ENCODE results near the gene TRIP11. TPM values are rescaled to one million over a fixed set of nuclear protein-coding genes. Genes with fewer than 3 reads are reported as not detected.

The TRIP11 gene
- total RNA-seq (10 to 100 TPM; 52.7 to 58.3 (median 54.8) TPM), total RNA-seq (50.9 to 170 (median 91.4) reads per million in 29 experiments)
- total RNA-seq (2013), result 53.5 TPM

DNA sequence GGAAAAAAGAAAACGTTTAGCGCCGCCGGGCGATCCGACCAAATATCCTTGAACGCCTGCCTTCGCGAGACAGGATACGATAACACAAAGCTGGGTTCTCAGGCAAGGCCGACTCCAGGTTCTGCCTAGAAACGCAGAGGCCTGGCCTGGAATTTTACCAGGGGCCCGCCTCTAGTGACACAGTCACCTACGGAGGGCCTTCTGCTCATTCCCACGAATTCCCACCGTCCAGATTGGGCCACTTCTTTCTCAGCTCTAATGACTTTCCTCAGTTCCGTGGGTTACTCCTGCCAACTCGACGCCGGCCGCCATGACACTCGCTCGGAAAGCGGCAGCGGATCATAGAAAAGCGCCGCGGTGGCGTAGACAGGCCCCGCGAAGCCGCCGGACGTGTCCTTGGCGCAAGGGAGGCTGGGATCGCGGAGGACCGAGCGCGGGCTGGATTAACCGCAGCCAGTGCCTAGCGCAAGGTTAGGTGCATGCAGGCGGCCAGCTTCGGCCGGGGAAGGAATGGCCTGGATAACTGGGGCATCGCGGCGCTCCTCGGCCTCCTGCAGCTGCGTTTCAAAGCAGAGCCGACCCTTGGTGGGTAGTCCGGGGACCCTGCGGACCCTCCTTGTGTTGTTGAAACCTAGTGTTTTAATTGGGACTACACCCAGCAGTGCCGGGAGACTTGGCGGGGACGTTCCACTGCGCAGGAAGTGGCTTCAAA, at the start of gene TRIP11:
TRIP11 (minus strand) TSS at position 341 of the 712 bp plus-strand sequence. CDS start 374 bp downstream, outside the sequence.
- Histone ChIP-seq H3K36me3 (ENCODE audit: control insufficient read depth in 2 of 2, extremely low read depth in 1 of 2, insufficient read depth in 1 of 2, low read length in 1 of 2) (peaks cover 0 to 2% of the 10 kb centered on the region in 2 donors), H3K27me3 (replicated peaks in 1 of 2; ENCODE audit: control insufficient read depth in 2 of 2, extremely low read depth in 1 of 2, insufficient read depth in 2 of 2, low read length in 1 of 2) (no peaks in the 10 kb centered on the region), H3K4me1 (ENCODE audit: control insufficient read depth in 1 of 2, extremely low read depth in 1 of 2, insufficient read depth in 2 of 2, low read length in 2 of 2) (peaks cover 22 to 26% of the 10 kb centered on the region in 2 experiments), H3K27ac (ENCODE audit: low read length) (peak within 1 kb of the TSS; percentile 90), H3K4me3 (ENCODE audit: control insufficient read depth in 1 of 2, extremely low read depth in 1 of 2, low read length in 1 of 2) (peak within 1 kb of the TSS; percentile 73 to 84), H3K9me3 (no peaks in the 10 kb centered on the region)
- Mint-ChIP-seq H3K4me1 (peaks cover 44 to 57% (median 53%) of the 10 kb centered on the region in 3 donors), H3K4me3 (peak within 1 kb of the TSS; percentile 97 to 100 (median 98)), H3K36me3 (peaks cover 13% of the 10 kb centered on the region), H3K9me3 (no peaks in the 10 kb centered on the region), H3K27me3 (no peaks in the 10 kb centered on the region), H3K27ac (peak within 1 kb of the TSS; percentile 97)
- ChIA-PET POLR2A (interaction anchor here (0.6 to 2.2 kb wide), 9 partner anchors 12 to 689 kb away, joined by 3 to 14 read pairs (median 4); partner anchors contain the start of genes CPSF2 (in 2 of the 2), NDUFB1 (in 2 of the 2) and ATXN3 (in 1 of the 2)), CTCF (interaction anchor here in 1 of 2 donors (0.6 to 2.3 kb wide), 5 partner anchors 22 to 509 kb away, joined by 3 to 33 read pairs (median 3); partner anchors contain the start of genes ATXN3, CPSF2 and NDUFB1)
- peak; percentile 84 to 96 (median 93) for DNase-seq
- WGBS (ENCODE audit: insufficient coverage), result 0% methylated on average over 55 of the region's 57 CpGs
- peak; percentile 91 to 97 (median 96) for ATAC-seq (replicated peaks in 1 of 4)

DNA sequence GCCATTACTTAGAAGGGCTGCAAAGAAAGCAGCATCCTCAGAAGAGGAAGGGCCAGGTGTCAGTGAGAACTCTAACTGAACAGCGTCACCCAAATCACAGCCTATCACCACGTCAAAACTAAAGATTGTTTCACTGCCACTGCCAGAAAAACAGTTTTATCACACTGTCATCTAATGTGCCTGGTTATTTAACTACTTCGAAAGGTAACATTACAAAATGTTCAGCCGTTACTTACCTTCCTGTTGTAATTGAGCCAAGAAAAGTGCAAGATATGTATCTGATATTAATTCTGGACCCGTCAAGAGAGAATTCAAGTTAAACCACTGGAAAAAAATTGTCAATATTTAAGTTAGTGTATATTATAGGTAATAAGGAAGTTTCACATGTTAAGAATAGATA, 48.6 kb upstream of the TRIP11 start:
- CTCF ChIA-PET, result interaction anchor here (0.7 to 1.2 kb wide), 2 partner anchors 18 to 34 kb away, joined by 3 to 4 read pairs; partner anchors contain the start of gene ATXN3 (in 1 of the 2)
- no peak overlapping the region for H3K27ac ChIP-seq (ENCODE audit: low read length)
- H3K4me3 Mint-ChIP-seq, result no peak overlapping the region
- H3K36me3 Mint-ChIP-seq, result peaks cover 46% of the 10 kb centered on the region
- no peaks in the 10 kb centered on the region for H3K27me3 Mint-ChIP-seq
- WGBS (ENCODE audit: insufficient coverage), result 93% methylated on average over 2 of the region's 5 CpGs
- no peaks in the 10 kb centered on the region for H3K9me3 ChIP-seq
- ATAC-seq (replicated peaks in 1 of 4) (no peak), DNase-seq (no peak)
- H3K4me3 ChIP-seq (ENCODE audit: control insufficient read depth in 1 of 2, extremely low read depth in 1 of 2, low read length in 1 of 2), result no peak overlapping the region
- no peaks in the 10 kb centered on the region for H3K27me3 ChIP-seq (replicated peaks in 1 of 2; ENCODE audit: control insufficient read depth in 2 of 2, extremely low read depth in 1 of 2, insufficient read depth in 2 of 2, low read length in 1 of 2)
- POLR2A ChIA-PET, result interaction anchor here (0.7 kb wide), 2 partner anchors 15 to 1972 kb away, joined by 3 to 4 read pairs; no protein-coding TSS in a partner anchor
- H3K27ac Mint-ChIP-seq, result no peak overlapping the region
- H3K4me1 Mint-ChIP-seq, result no peaks in the 10 kb centered on the region
- peaks cover 10 to 44% of the 10 kb centered on the region in 2 donors for H3K36me3 ChIP-seq (ENCODE audit: control insufficient read depth in 2 of 2, extremely low read depth in 1 of 2, insufficient read depth in 1 of 2, low read length in 1 of 2)
- no peaks in the 10 kb centered on the region for H3K4me1 ChIP-seq (ENCODE audit: control insufficient read depth in 1 of 2, extremely low read depth in 1 of 2, insufficient read depth in 2 of 2, low read length in 2 of 2)
- H3K9me3 Mint-ChIP-seq, result no peaks in the 10 kb centered on the region

DNA sequence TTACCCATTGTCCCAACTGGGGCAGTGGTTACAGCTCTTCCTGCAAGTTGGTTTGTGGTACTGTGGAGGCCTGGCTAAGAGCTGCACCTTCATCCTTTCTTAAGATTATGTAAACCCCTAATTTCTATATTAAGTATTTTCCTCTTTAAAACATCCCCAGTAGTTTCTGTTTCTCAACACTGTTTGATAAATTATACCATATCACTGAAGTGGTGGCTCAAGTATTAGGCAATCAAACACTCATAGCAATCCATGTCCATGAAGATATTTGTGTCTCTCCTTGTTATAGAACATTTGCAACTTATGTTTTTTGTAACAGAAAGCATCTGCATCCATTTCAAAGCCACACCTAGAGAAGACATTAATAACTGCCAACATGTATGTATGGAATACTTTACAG, 34.7 kb upstream of the TRIP11 start:
- H3K4me3 ChIP-seq (ENCODE audit: control insufficient read depth in 1 of 2, extremely low read depth in 1 of 2, low read length in 1 of 2), result no peak overlapping the region
- H3K4me1 ChIP-seq (ENCODE audit: control insufficient read depth in 1 of 2, extremely low read depth in 1 of 2, insufficient read depth in 2 of 2, low read length in 2 of 2), result no peaks in the 10 kb centered on the region
- ChIA-PET CTCF (interaction anchor here in 1 of 2 donors (0.7 kb wide), 1 partner anchor 15 kb away, joined by 5 read pairs; no protein-coding TSS in a partner anchor), POLR2A (interaction anchor here in 1 of 2 donors (0.5 kb wide), 1 partner anchor 557 kb away, joined by 3 read pairs; no protein-coding TSS in a partner anchor)
- Mint-ChIP-seq H3K27ac (no peak overlapping the region), H3K27me3 (no peaks in the 10 kb centered on the region), H3K36me3 (peaks cover 37% of the 10 kb centered on the region), H3K4me1 (no peaks in the 10 kb centered on the region), H3K4me3 (no peak overlapping the region), H3K9me3 (no peaks in the 10 kb centered on the region)
- no peak for ATAC-seq (replicated peaks in 1 of 4)
- no peak for DNase-seq
- peaks cover 0 to 29% of the 10 kb centered on the region in 2 donors for H3K36me3 ChIP-seq (ENCODE audit: control insufficient read depth in 2 of 2, extremely low read depth in 1 of 2, insufficient read depth in 1 of 2, low read length in 1 of 2)
- H3K27ac ChIP-seq (ENCODE audit: low read length), result no peak overlapping the region
- no peaks in the 10 kb centered on the region for H3K9me3 ChIP-seq
- no peaks in the 10 kb centered on the region for H3K27me3 ChIP-seq (replicated peaks in 1 of 2; ENCODE audit: control insufficient read depth in 2 of 2, extremely low read depth in 1 of 2, insufficient read depth in 2 of 2, low read length in 1 of 2)

GRCh38 chr14:92058006-92058917, 18.4 kb upstream of the TRIP11 start:
- peaks cover 6% of the 10 kb centered on the region for H3K36me3 Mint-ChIP-seq
- CTCF ChIA-PET, result interaction anchor here in 1 of 2 donors (0.6 kb wide), 1 partner anchor 485 kb away, joined by 3 read pairs; no protein-coding TSS in a partner anchor

GRCh38 chr14:92049781-92050180, 9.9 kb upstream of the TRIP11 start:
- DNase-seq (no peak), ATAC-seq (replicated peaks in 1 of 4) (no peak)
- Histone ChIP-seq H3K27me3 (replicated peaks in 1 of 2; ENCODE audit: control insufficient read depth in 2 of 2, extremely low read depth in 1 of 2, insufficient read depth in 2 of 2, low read length in 1 of 2) (no peaks in the 10 kb centered on the region), H3K36me3 (ENCODE audit: control insufficient read depth in 2 of 2, extremely low read depth in 1 of 2, insufficient read depth in 1 of 2, low read length in 1 of 2) (peaks cover 0 to 3% of the 10 kb centered on the region in 2 donors), H3K27ac (ENCODE audit: low read length) (no peak overlapping the region), H3K9me3 (no peaks in the 10 kb centered on the region), H3K4me1 (ENCODE audit: control insufficient read depth in 1 of 2, extremely low read depth in 1 of 2, insufficient read depth in 2 of 2, low read length in 2 of 2) (no peaks in the 10 kb centered on the region), H3K4me3 (ENCODE audit: control insufficient read depth in 1 of 2, extremely low read depth in 1 of 2, low read length in 1 of 2) (no peak overlapping the region)
- CTCF ChIA-PET, result no interaction called here
- Mint-ChIP-seq H3K27ac (no peak overlapping the region), H3K27me3 (no peaks in the 10 kb centered on the region), H3K4me1 (peaks cover 0 to 4% (median 0%) of the 10 kb centered on the region in 3 donors), H3K36me3 (peaks cover 25% of the 10 kb centered on the region), H3K9me3 (peaks cover 8 to 18% (median 9%) of the 10 kb centered on the region in 3 donors), H3K4me3 (no peak overlapping the region)
- 100% methylated on average over 1 of the region's 3 CpGs for WGBS (ENCODE audit: insufficient coverage)
- POLR2A ChIA-PET, result interaction anchor here in 1 of 2 donors (0.6 kb wide), 1 partner anchor 231 kb away, joined by 3 read pairs; no protein-coding TSS in a partner anchor

More at GRCh38 chr14:92058006-92058917, 18.4 kb upstream of the TRIP11 start:
- H3K27ac ChIP-seq (ENCODE audit: low read length), result no peak overlapping the region
- no peak overlapping the region for H3K27ac Mint-ChIP-seq
- ATAC-seq (replicated peaks in 1 of 4) (no peak), DNase-seq (no peak)
- 90% methylated on average over 5 of the region's 9 CpGs for WGBS (ENCODE audit: insufficient coverage)
- H3K9me3 Mint-ChIP-seq, result no peaks in the 10 kb centered on the region
- H3K4me3 Mint-ChIP-seq, result no peak overlapping the region
- H3K36me3 ChIP-seq (ENCODE audit: control insufficient read depth in 2 of 2, extremely low read depth in 1 of 2, insufficient read depth in 1 of 2, low read length in 1 of 2), result peaks cover 0 to 2% of the 10 kb centered on the region in 2 donors
- H3K27me3 ChIP-seq (replicated peaks in 1 of 2; ENCODE audit: control insufficient read depth in 2 of 2, extremely low read depth in 1 of 2, insufficient read depth in 2 of 2, low read length in 1 of 2), result no peaks in the 10 kb centered on the region
- H3K4me1 ChIP-seq (ENCODE audit: control insufficient read depth in 1 of 2, extremely low read depth in 1 of 2, insufficient read depth in 2 of 2, low read length in 2 of 2), result no peaks in the 10 kb centered on the region
- no peak overlapping the region for H3K4me3 ChIP-seq (ENCODE audit: control insufficient read depth in 1 of 2, extremely low read depth in 1 of 2, low read length in 1 of 2)
- no peaks in the 10 kb centered on the region for H3K27me3 Mint-ChIP-seq
- no peaks in the 10 kb centered on the region for H3K9me3 ChIP-seq
- no peaks in the 10 kb centered on the region for H3K4me1 Mint-ChIP-seq
- POLR2A ChIA-PET, result interaction anchor here in 1 of 2 donors (0.6 kb wide), 1 partner anchor 478 kb away, joined by 3 read pairs; no protein-coding TSS in a partner anchor
